OCI-LY3 (cell line): ENCODE data around the gene ANKRD26.

Experiments used
- CTCF ChIP-seq: fragments of 200-600, 300-600 bp; sonication (generic); IDR thresholded peaks from 2 replicates; pipeline ENCODE4 v1.5.1; 2014; ENCODE audit warnings: antibody characterized with exemption, low read length, low read depth
- EZH2phosphoT487 ChIP-seq: fragments of 200-600 bp; shearing (Covaris generic); IDR thresholded peaks from 2 replicates; pipeline ENCODE4 v1.6.1; 2018; ENCODE audit warnings: antibody characterized with exemption, mixed run types, low read depth

GRCh38 chr10:26970667-26971066, 129.6 kb downstream of the ANKRD26 start:
- no peak for TF ChIP-seq CTCF
- no peak for TF ChIP-seq EZH2phosphoT487
